ENCODE data around the gene IER5. TPM values are rescaled to one million over a fixed set of nuclear protein-coding genes. Genes with fewer than 3 reads are reported as not detected.

IER5 gene
- total RNA-seq, 2 donors from 2014 or later, result 13.2 to 21.2 TPM

DNA sequence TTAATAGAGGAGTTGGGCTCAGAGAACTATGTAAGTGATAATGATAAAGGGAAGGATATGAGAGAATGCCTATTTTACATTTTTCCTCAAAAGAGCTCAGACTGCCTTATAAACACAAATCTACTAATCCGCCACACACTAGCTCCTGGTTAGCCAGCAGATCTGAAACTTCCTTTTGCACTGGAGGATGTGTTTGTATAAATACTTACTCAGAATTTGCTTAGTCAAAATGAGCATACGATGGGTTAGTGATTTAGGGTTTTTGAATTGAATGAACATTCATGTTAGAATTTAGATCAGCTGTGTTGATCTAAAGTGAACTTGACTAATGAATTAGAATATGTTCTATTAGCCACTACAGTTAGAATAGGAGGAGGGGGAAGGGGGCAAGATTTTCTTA is 9.1 kb upstream of the IER5 start:
- 86 to 92% methylated on average over 1 to 2 of the region's 2 CpGs for WGBS, 2 experiments (ENCODE audit: insufficient coverage in 1 of 2, insufficient read length in 1 of 2)
- Mint-ChIP-seq H3K36me3 (ENCODE audit: low read depth) (no peaks in the 10 kb centered on the region), H3K9me3 (peaks cover 3% of the 10 kb centered on the region), H3K27ac (no peak overlapping the region), H3K4me1 (peaks cover 37% of the 10 kb centered on the region), H3K27me3 (ENCODE audit: insufficient read depth) (no peaks in the 10 kb centered on the region), H3K4me3 (no peak overlapping the region)
- TF ChIP-seq, protein P1, sequence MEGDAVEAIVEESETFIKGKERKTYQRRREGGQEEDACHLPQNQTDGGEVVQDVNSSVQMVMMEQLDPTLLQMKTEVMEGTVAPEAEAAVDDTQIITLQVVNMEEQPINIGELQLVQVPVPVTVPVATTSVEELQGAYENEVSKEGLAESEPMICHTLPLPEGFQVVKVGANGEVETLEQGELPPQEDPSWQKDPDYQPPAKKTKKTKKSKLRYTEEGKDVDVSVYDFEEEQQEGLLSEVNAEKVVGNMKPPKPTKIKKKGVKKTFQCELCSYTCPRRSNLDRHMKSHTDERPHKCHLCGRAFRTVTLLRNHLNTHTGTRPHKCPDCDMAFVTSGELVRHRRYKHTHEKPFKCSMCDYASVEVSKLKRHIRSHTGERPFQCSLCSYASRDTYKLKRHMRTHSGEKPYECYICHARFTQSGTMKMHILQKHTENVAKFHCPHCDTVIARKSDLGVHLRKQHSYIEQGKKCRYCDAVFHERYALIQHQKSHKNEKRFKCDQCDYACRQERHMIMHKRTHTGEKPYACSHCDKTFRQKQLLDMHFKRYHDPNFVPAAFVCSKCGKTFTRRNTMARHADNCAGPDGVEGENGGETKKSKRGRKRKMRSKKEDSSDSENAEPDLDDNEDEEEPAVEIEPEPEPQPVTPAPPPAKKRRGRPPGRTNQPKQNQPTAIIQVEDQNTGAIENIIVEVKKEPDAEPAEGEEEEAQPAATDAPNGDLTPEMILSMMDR (conservative IDR thresholded peaks at IDR 0.05), result no peak
- Histone ChIP-seq H3K36me3 (ENCODE audit: control insufficient read depth, insufficient read depth, low read length) (no peaks in the 10 kb centered on the region), H3K4me3 (ENCODE audit: low read length) (no peak overlapping the region), H3K9ac (ENCODE audit: extremely low read depth, low read length, poor library complexity, severe bottlenecking) (no peak overlapping the region), H3K9me3 (ENCODE audit: control insufficient read depth, low read length) (no peaks in the 10 kb centered on the region), H3K4me1 (ENCODE audit: control insufficient read depth, insufficient read depth, low read length) (peaks cover 5% of the 10 kb centered on the region), H3K27me3 (ENCODE audit: control insufficient read depth, insufficient read depth, low read length, poor library complexity, severe bottlenecking) (no peaks in the 10 kb centered on the region), H3K27ac (ENCODE audit: low read depth, low read length) (no peak overlapping the region)
- no peak for DNase-seq

DNA sequence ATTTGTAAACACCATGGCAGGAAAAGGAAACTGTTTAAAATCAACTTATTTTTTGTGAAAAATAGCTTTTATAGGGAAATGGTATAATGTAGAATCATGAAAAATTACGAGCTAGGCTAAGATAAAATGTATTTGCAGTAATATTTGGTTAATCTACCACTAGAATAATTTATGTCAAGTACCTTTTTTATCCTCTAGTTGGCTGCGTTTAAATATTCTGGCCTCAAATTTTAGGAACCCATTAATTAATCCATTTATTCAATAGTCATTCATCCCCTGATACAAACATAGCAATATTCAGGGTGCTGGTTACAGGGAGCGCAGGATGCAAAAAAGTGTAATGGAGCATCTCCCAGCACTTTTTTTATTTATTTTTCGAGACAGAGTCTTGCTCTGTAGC is 8.6 kb upstream of the IER5 start:
- H3K4me3 ChIP-seq (ENCODE audit: low read length), result no peak overlapping the region
- Mint-ChIP-seq H3K4me3 (no peak overlapping the region), H3K27me3 (ENCODE audit: insufficient read depth) (no peaks in the 10 kb centered on the region), H3K4me1 (peaks cover 40% of the 10 kb centered on the region), H3K9me3 (peaks cover under 1% of the 10 kb centered on the region), H3K27ac (no peak overlapping the region), H3K36me3 (ENCODE audit: low read depth) (no peaks in the 10 kb centered on the region)
- H3K27ac ChIP-seq (ENCODE audit: low read depth, low read length), result no peak overlapping the region
- no peaks in the 10 kb centered on the region for H3K9me3 ChIP-seq (ENCODE audit: control insufficient read depth, low read length)
- H3K4me1 ChIP-seq (ENCODE audit: control insufficient read depth, insufficient read depth, low read length), result peaks cover 10% of the 10 kb centered on the region
- TF ChIP-seq, protein P1 (conservative IDR thresholded peaks at IDR 0.05), result no peak
- WGBS, 2 experiments (ENCODE audit: insufficient coverage in 1 of 2, insufficient read length in 1 of 2), result 89 to 92% methylated on average over 3 to 4 of the region's 4 CpGs
- no peak overlapping the region for H3K9ac ChIP-seq (ENCODE audit: extremely low read depth, low read length, poor library complexity, severe bottlenecking)
- no peaks in the 10 kb centered on the region for H3K27me3 ChIP-seq (ENCODE audit: control insufficient read depth, insufficient read depth, low read length, poor library complexity, severe bottlenecking)
- no peaks in the 10 kb centered on the region for H3K36me3 ChIP-seq (ENCODE audit: control insufficient read depth, insufficient read depth, low read length)
- DNase-seq, result no peak

DNA sequence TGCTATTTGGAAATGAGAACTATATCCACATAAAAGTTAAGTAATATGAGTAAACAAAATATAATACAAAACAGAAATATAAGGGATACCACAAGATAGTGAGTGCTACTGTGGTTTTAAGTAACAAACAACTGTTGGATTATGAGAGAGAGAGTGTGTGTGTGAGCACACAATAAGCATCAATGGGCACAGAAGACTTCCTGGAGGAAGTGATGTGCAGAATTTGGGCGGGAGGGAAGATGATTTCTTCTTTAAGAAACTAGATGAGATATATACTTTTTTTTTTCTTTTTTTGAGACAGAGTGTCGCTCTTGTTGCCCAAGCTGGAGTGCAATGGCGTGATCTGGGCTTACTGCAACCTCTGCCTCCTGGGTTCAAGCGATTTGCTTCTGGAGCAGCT is 7.9 kb upstream of the IER5 start:
- Histone ChIP-seq H3K4me1 (ENCODE audit: control insufficient read depth, insufficient read depth, low read length) (peaks cover 13% of the 10 kb centered on the region), H3K9ac (ENCODE audit: extremely low read depth, low read length, poor library complexity, severe bottlenecking) (no peak overlapping the region), H3K4me3 (ENCODE audit: low read length) (no peak overlapping the region), H3K27me3 (ENCODE audit: control insufficient read depth, insufficient read depth, low read length, poor library complexity, severe bottlenecking) (no peaks in the 10 kb centered on the region), H3K36me3 (ENCODE audit: control insufficient read depth, insufficient read depth, low read length) (no peaks in the 10 kb centered on the region), H3K9me3 (ENCODE audit: control insufficient read depth, low read length) (no peaks in the 10 kb centered on the region), H3K27ac (ENCODE audit: low read depth, low read length) (no peak overlapping the region)
- TF ChIP-seq, protein P1 (conservative IDR thresholded peaks at IDR 0.05), result no peak
- H3K27me3 Mint-ChIP-seq (ENCODE audit: insufficient read depth), result peaks cover 3% of the 10 kb centered on the region
- WGBS, 2 experiments (ENCODE audit: insufficient coverage in 1 of 2, insufficient read length in 1 of 2), result 80 to 97% methylated on average over 1 to 4 of the region's 4 CpGs
- H3K27ac Mint-ChIP-seq, result no peak overlapping the region
- H3K4me3 Mint-ChIP-seq, result no peak overlapping the region
- H3K36me3 Mint-ChIP-seq (ENCODE audit: low read depth), result no peaks in the 10 kb centered on the region
- no peak for DNase-seq
- peaks cover 38% of the 10 kb centered on the region for H3K4me1 Mint-ChIP-seq
- H3K9me3 Mint-ChIP-seq, result no peaks in the 10 kb centered on the region
